Spinal cord (tissue), 10 donors: ENCODE results near the gene MTNR1A. TPM values are rescaled to one million over a fixed set of nuclear protein-coding genes. Genes with fewer than 3 reads are reported as not detected.
A peak's percentile ranks its signal among the peaks of the same experiment; 100 is the strongest.

Experiments
- DNase-seq, 6 donors: peaks; one replicate each; pipeline versions ENCODE4 v3.0.0 to v3.0.0-alpha.2; 2013 to 2015; ENCODE audit warnings: low spot score in 6 of 6, low read depth in 4 of 6
- H3K27ac ChIP-seq: one replicate; pipeline ENCODE4 v1.5.1; 2013; ENCODE audit warnings: low read depth, low read length, control low read depth
- H3K27me3 ChIP-seq: one replicate; pipeline ENCODE4 v1.6.1; 2013; ENCODE audit warnings: low read length; ENCODE audit not compliant: control insufficient read depth, insufficient read depth
- H3K36me3 ChIP-seq: one replicate; pipeline ENCODE4 v1.6.1; 2013; ENCODE audit warnings: low read length; ENCODE audit not compliant: control insufficient read depth, insufficient read depth
- H3K4me1 ChIP-seq: one replicate; pipeline ENCODE4 v1.6.1; 2013; ENCODE audit warnings: low read length; ENCODE audit not compliant: control insufficient read depth, insufficient read depth
- H3K4me3 ChIP-seq: one replicate; pipeline ENCODE4 v1.5.1; 2013; ENCODE audit warnings: low read depth, low read length, control low read depth
- H3K9me3 ChIP-seq: one replicate; pipeline ENCODE4 v1.6.1; 2013; ENCODE audit warnings: low read length; ENCODE audit not compliant: control insufficient read depth, insufficient read depth
- WGBS: methylation state at CpG from one replicate; pipeline ENCODE4 v1.1.5; 2013; ENCODE audit warnings: missing lambda C conversion rate; ENCODE audit not compliant: insufficient coverage; 5-methylcytosine and 5-hydroxymethylcytosine counted together
- polyA plus RNA-seq, 2 donors: library from polyadenylated mRNA; unstranded; fragments of 120-200 nt; gene quantifications; one replicate each; pipeline ENCODE4 v1.2.1, GENCODE V29; 2013; ENCODE audit not compliant: insufficient read length in 2 of 2
- total RNA-seq, 2 donors: library from RNA; depleted of rRNA in 1 of 2; stranded (reverse); fragments of 120-200 nt in 1 of 2; fragments of >200 nt in 1 of 2; gene quantifications; one replicate each; pipeline versions ENCODE4 v1.2.3 to v1.2.4, GENCODE V29; 2013 to 2014
- donor health status: healthy.

The MTNR1A gene
- total and polyA plus RNA-seq, 4 donors: 0.40 to 2.3 (median 1.6) TPM

- WGBS: 50% methylated on average over 1 of the region's 2 CpGs
- no peaks in the 10 kb centered on the region for H3K9me3 ChIP-seq
- H3K4me3 ChIP-seq: no peak overlapping the region
Measured at GRCh38 chr4:186502231-186502630, 53.1 kb downstream of the MTNR1A start.

GRCh38 chr4:186501554-186501953 is 53.8 kb downstream of the MTNR1A start:
- Histone ChIP-seq H3K27me3 (no peaks in the 10 kb centered on the region), H3K4me3 (no peak overlapping the region), H3K9me3 (no peaks in the 10 kb centered on the region), H3K4me1 (no peaks in the 10 kb centered on the region), H3K36me3 (no peaks in the 10 kb centered on the region), H3K27ac (no peak overlapping the region)
- no peak for DNase-seq
- WGBS: 95% methylated on average over 8 of the region's 8 CpGs

More at GRCh38 chr4:186502231-186502630, 53.1 kb downstream of the MTNR1A start:
- DNase-seq: no peak
- Histone ChIP-seq H3K27ac (no peak overlapping the region), H3K27me3 (no peaks in the 10 kb centered on the region), H3K4me1 (no peaks in the 10 kb centered on the region), H3K36me3 (no peaks in the 10 kb centered on the region)

GRCh38 chr4:186500721-186501304 is 54.6 kb downstream of the MTNR1A start:
- WGBS: 87% methylated on average over 38 of the region's 39 CpGs
- no peaks in the 10 kb centered on the region for H3K4me1 ChIP-seq
- DNase-seq: peak in 2 of 6 donors; percentile 16 to 25
- no peak overlapping the region for H3K4me3 ChIP-seq
- no peak overlapping the region for H3K27ac ChIP-seq
- H3K36me3 ChIP-seq: no peaks in the 10 kb centered on the region
- H3K27me3 ChIP-seq: no peaks in the 10 kb centered on the region
- H3K9me3 ChIP-seq: no peaks in the 10 kb centered on the region

- H3K4me1 ChIP-seq: no peaks in the 10 kb centered on the region
- no peak overlapping the region for H3K27ac ChIP-seq
- no peaks in the 10 kb centered on the region for H3K9me3 ChIP-seq
- no peak for DNase-seq
- WGBS: 83% methylated on average over 4 of the region's 4 CpGs
- no peaks in the 10 kb centered on the region for H3K36me3 ChIP-seq
- no peaks in the 10 kb centered on the region for H3K27me3 ChIP-seq
- no peak overlapping the region for H3K4me3 ChIP-seq
Measured at GRCh38 chr4:186499467-186499866, 55.9 kb downstream of the MTNR1A start.

GRCh38 chr4:186497043-186497442 is 58.3 kb downstream of the MTNR1A start:
- H3K9me3 ChIP-seq: no peaks in the 10 kb centered on the region
- H3K4me3 ChIP-seq: no peak overlapping the region
- H3K36me3 ChIP-seq: no peaks in the 10 kb centered on the region
- no peaks in the 10 kb centered on the region for H3K4me1 ChIP-seq
- DNase-seq: no peak
- no peaks in the 10 kb centered on the region for H3K27me3 ChIP-seq
- 63% methylated on average over 3 of the region's 8 CpGs for WGBS
- H3K27ac ChIP-seq: no peak overlapping the region

DNA sequence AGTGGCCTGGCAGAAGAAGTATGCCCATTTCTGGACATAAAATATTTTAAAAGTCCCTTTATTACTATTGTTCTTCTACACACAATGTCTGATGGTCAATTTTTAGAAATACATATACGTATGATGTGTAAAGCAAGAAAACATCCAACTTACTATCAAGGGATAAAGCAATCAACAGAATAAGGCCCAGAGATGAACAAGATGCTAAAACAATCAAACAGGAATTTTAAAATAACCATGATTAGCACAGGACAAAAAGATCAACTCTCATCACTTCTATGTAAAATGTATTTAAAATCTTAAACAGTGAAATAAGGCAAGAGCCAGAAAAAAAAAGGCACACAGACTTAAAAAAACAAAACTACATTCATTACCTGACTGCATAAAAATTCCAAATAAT is 60.9 kb downstream of the MTNR1A start:
- WGBS: no CpG with 5 or more reads among the region's 1 CpG
- no peaks in the 10 kb centered on the region for H3K27me3 ChIP-seq
- no peak overlapping the region for H3K27ac ChIP-seq
- H3K4me3 ChIP-seq: no peak overlapping the region
- H3K9me3 ChIP-seq: no peaks in the 10 kb centered on the region
- no peaks in the 10 kb centered on the region for H3K36me3 ChIP-seq
- H3K4me1 ChIP-seq: no peaks in the 10 kb centered on the region
- no peak for DNase-seq

DNA sequence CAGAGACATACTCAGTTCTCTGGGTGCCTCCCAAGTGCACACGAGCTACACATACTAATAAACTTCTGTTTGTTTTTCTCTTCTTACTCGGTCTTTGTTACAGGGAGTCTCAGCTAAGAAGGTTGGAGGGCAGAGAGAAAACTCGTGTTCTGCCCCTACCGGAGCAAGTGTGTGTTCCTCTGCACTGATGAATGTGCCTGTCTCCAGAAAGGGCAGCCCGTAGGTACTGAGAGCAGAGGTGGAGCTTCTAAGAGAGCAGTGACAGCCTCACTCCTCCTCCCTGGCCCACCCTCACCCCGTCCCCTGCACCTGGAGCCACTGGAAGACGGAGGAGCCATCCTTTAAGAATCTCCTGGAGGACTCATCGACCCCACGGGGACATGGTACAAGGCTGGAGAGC is 67.6 kb downstream of the MTNR1A start:
- no peak for DNase-seq
- H3K4me1 ChIP-seq: peaks cover 18% of the 10 kb centered on the region
- H3K27me3 ChIP-seq: no peaks in the 10 kb centered on the region
- 47% methylated on average over 3 of the region's 9 CpGs for WGBS
- H3K4me3 ChIP-seq: no peak overlapping the region
- H3K36me3 ChIP-seq: no peaks in the 10 kb centered on the region
- H3K9me3 ChIP-seq: no peaks in the 10 kb centered on the region
- H3K27ac ChIP-seq: peak overlapping the region; percentile 33

GRCh38 chr4:186486172-186486571 is 69.2 kb downstream of the MTNR1A start:
- no peaks in the 10 kb centered on the region for H3K27me3 ChIP-seq
- peaks cover 22% of the 10 kb centered on the region for H3K4me1 ChIP-seq
- H3K36me3 ChIP-seq: no peaks in the 10 kb centered on the region
- WGBS: 19% methylated on average over 11 of the region's 11 CpGs
- H3K4me3 ChIP-seq: peak overlapping the region; percentile 54
- no peaks in the 10 kb centered on the region for H3K9me3 ChIP-seq
- peak overlapping the region; percentile 90 for H3K27ac ChIP-seq
- peak in 5 of 6 donors; percentile 36 to 84 (median 52) for DNase-seq

GRCh38 chr4:186485561-186486062 is 69.8 kb downstream of the MTNR1A start:
- WGBS: 21% methylated on average over 9 of the region's 14 CpGs
- Histone ChIP-seq H3K9me3 (no peaks in the 10 kb centered on the region), H3K36me3 (no peaks in the 10 kb centered on the region), H3K4me1 (peaks cover 22% of the 10 kb centered on the region), H3K4me3 (peak overlapping the region; percentile 54), H3K27me3 (no peaks in the 10 kb centered on the region), H3K27ac (peak overlapping the region; percentile 90)
- DNase-seq: peak in 5 of 6 donors; percentile 37 to 86 (median 52)

DNA sequence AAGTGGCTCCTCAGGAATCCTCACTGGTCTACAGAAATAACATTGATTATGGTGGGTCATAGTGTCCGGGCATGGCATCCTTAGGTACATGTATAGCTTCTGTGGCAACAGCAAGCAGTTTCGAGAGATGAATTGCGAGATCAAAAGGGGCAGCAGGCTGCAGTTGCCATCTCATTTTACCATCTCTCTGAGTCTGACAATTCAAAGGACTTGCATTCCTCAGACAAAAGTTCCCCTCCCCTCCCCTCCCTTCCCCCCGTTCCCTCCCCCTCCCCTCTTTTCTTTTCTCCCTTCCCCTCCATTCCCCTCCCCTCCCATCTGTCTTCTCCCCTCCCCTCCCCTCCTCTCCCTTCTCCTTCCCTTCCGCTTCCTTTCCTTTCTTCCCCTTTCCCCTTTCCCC is 70.2 kb downstream of the MTNR1A start:
- peak in 1 of 6 donors; percentile 18 for DNase-seq
- Histone ChIP-seq H3K27me3 (no peaks in the 10 kb centered on the region), H3K27ac (peak overlapping the region; percentile 90), H3K36me3 (no peaks in the 10 kb centered on the region), H3K4me3 (peak overlapping the region; percentile 54), H3K9me3 (no peaks in the 10 kb centered on the region), H3K4me1 (peaks cover 22% of the 10 kb centered on the region)
- WGBS: no CpG with 5 or more reads among the region's 5 CpGs
